T-helper 9 cell (primary cell): ENCODE results near the gene DSP.

ENCODE experiments used
- DNase-seq: peaks from one replicate; pipeline ENCODE4 v3.0.0-alpha.2; 2020

DSP gene

GRCh38 chr6:7615611-7616383, 74.3 kb downstream of the DSP start:
- DNase-seq = no peak

- DNase-seq = no peak
Observed at GRCh38 chr6:7617801-7618764, 76.6 kb downstream of the DSP start.

DNA sequence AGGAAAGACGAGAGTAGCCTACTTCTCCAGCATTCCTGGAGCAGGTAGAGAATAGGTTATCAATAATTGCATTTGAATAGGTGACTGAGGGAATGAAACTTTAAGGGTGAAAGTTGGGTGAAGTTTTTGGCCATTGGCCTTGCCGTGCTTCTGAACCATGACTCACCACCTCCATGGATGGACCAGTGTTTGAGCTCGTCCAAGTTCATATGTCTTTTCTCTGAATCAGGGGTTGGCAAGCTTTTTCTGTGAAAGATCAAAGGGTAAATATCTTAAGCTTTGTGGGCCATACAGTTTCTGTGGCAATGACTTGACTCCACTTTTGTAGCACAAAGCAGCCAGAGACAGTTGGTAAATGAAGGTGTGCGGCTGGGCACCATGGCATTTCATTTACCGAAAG, 80.3 kb downstream of the DSP start:
- no peak for DNase-seq

- DNase-seq = no peak
Observed at GRCh38 chr6:7624796-7625710, 83.6 kb downstream of the DSP start.

GRCh38 chr6:7628479-7628878, 87.0 kb downstream of the DSP start:
- DNase-seq = no peak

DNA sequence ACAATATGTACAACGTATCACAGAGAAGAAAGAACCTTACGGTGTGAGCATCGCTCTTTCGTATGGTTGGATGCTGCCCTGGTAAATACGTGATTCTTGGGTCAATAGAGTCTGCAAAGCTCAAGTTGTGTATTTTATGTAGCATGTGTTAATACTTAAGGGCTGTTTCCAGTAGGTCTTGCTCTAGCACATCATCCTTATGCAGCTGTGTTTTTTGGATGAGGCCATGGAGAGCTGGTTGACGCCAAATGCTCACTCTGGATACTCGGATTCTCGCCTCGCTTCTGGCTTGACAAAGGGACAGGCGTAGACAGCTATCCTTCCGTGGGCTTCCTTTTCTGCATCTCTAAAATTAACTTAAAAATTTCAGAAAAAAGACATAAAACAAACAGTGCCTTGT, 87.4 kb downstream of the DSP start:
- DNase-seq = no peak

GRCh38 chr6:7629321-7629720, 87.8 kb downstream of the DSP start:
- DNase-seq = no peak

DNA sequence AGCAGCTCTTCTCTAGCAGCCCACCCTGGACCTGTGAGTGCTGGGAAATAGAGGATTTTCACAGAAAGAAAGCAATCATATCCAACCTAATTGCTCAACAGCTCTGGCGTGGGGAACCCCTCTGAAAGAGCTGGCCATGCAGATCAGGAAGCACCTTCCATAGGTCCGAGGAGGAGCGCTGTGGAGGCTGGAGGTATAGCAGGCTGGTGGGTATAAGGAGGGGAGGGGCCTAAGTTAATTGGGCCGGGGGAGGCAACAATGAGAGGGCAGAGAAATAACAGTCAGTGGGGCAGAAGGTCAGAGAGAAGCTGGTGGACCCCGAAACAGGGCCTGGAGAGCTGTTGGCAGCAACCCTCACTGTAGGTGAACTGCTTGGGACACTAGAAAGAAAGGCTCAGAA, 89.3 kb downstream of the DSP start:
- no peak for DNase-seq

DNA sequence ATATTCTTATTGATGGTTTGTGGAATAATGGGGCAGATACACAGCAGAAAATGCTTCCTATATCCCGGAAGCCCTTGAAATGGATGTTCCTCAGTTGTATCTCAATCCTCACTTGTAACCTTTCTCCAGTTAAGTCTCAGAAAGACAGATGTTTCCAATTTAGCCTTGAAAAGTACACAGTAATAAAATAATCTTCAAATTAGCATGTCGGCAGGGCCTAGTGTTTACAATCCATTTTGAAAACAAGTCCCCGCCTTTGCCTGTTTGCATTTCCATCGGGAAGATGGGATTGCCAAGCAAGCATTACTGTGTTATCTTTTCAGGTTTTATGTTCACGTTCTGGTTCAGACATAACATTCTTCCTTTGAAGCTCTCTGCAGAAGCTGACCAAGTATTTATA, 90.0 kb downstream of the DSP start:
- no peak for DNase-seq

- DNase-seq = no peak
Observed at GRCh38 chr6:7632501-7633290, 91.2 kb downstream of the DSP start.

- no peak for DNase-seq
Observed at GRCh38 chr6:7633361-7633760, 91.9 kb downstream of the DSP start.

DNA sequence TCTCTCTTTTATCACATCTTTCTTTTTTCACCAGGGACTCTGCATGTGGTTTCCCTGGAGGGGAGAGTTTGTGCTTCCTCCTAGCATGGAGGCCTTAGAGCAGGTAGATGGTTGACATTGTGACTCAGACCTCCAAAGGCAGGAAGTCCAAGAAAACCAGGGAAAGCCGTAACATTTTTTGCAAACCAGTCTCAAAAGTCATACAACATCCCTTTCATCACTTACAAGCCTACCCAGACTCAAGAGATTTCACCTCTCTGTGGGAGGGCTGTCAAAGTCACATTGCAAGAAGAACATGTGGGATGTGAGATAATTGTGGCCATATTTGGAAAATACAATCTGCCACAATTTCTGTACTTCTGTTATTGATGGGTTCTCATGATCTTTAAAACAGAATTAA, 94.7 kb downstream of the DSP start:
- no peak for DNase-seq
